Thymus (tissue), 11 donors: ENCODE measurements around the gene CLPSL1. TPM values are rescaled to one million over a fixed set of nuclear protein-coding genes. Genes with fewer than 3 reads are reported as not detected.

ENCODE experiments used
- DNase-seq, 9 donors: peaks; one replicate each; pipeline ENCODE4 v3.0.0-alpha.2; 2013; ENCODE audit warnings: low spot score in 9 of 9, low read depth in 6 of 9, missing footprints in 1 of 9
- H3K27ac ChIP-seq, 2 donors: one replicate each; pipeline ENCODE4 v1.5.1; 2013; ENCODE audit warnings: control low read depth in 1 of 2, low read depth in 1 of 2, low read length in 1 of 2, mild to moderate bottlenecking in 1 of 2, moderate library complexity in 1 of 2
- H3K27me3 ChIP-seq, 2 donors: one replicate each; pipeline ENCODE4 v1.5.1; 2013; ENCODE audit warnings: low read length in 1 of 2; ENCODE audit not compliant: control insufficient read depth in 2 of 2, insufficient read depth in 1 of 2
- H3K36me3 ChIP-seq, 2 donors: one replicate each; pipeline ENCODE4 v1.5.1; 2013; ENCODE audit warnings: low read length in 1 of 2, mild to moderate bottlenecking in 1 of 2, moderate library complexity in 1 of 2; ENCODE audit not compliant: control insufficient read depth in 2 of 2, insufficient read depth in 2 of 2
- H3K4me1 ChIP-seq, 2 donors: one replicate each; pipeline ENCODE4 v1.5.1; 2013; ENCODE audit warnings: low read length in 2 of 2; ENCODE audit not compliant: control insufficient read depth in 2 of 2, insufficient read depth in 2 of 2
- H3K4me3 ChIP-seq, 2 donors: one replicate each; pipeline ENCODE4 v1.5.1; 2013; ENCODE audit warnings: low read length in 2 of 2, control low read depth in 1 of 2, mild to moderate bottlenecking in 1 of 2
- H3K9me3 ChIP-seq, 2 donors: one replicate each; pipeline ENCODE4 v1.5.1; 2013; ENCODE audit warnings: low read length in 1 of 2, mild to moderate bottlenecking in 1 of 2; ENCODE audit not compliant: control insufficient read depth in 2 of 2, insufficient read depth in 1 of 2
- WGBS: extraction: QIAGEN DNeasy Blood & Tissue Kit; methylation state at CpG from one replicate; pipeline ENCODE4 v1.1.7; 2013; 5-methylcytosine and 5-hydroxymethylcytosine counted together
- polyA plus RNA-seq: library from polyadenylated mRNA; stranded (reverse); fragments of 200-250 nt; gene quantifications from one replicate; pipeline ENCODE4 v1.2.3, GENCODE V29; 2013
- total RNA-seq: library from RNA; stranded (reverse); fragments of 120-200 nt; gene quantifications from one replicate; pipeline ENCODE4 v1.2.4, GENCODE V29; 2013
- donor health status: healthy.

Gene CLPSL1
- total and polyA plus RNA-seq, 2 donors: 0.14 TPM; not detected in 1

GRCh38 chr6:35776364-35777215 is 4.2 kb upstream of the CLPSL1 start, which contains the start of gene CLPSL2:
CLPSL2 (plus strand) TSS chr6:35776598; CDS start chr6:35776619, 21 bp downstream.
- no peaks in the 10 kb centered on the region for H3K36me3 ChIP-seq
- 5% methylated on average over 56 of the region's 56 CpGs for WGBS
- H3K9me3 ChIP-seq: peaks cover 0 to 4% of the 10 kb centered on the region in 2 donors
- peaks cover 12 to 46% of the 10 kb centered on the region in 2 donors for H3K27me3 ChIP-seq
- no peak within 1 kb of the TSS for H3K27ac ChIP-seq
- no peak for DNase-seq
- peak within 1 kb of the TSS in 1 of 2 donors; percentile 36 for H3K4me3 ChIP-seq
- H3K4me1 ChIP-seq: no peaks in the 10 kb centered on the region

- Histone ChIP-seq H3K27ac (no peak overlapping the region), H3K4me3 (no peak overlapping the region), H3K9me3 (peaks cover 0 to 4% of the 10 kb centered on the region in 2 donors), H3K27me3 (peaks cover 12 to 49% of the 10 kb centered on the region in 2 donors), H3K36me3 (no peaks in the 10 kb centered on the region), H3K4me1 (no peaks in the 10 kb centered on the region)
- no peak for DNase-seq
- WGBS: 93% methylated on average over 10 of the region's 10 CpGs
Measured at GRCh38 chr6:35777356-35778102, 3.3 kb upstream of the CLPSL1 start.

GRCh38 chr6:35778437-35778836 is 2.4 kb upstream of the CLPSL1 start:
- Histone ChIP-seq H3K27me3 (peaks cover 12 to 50% of the 10 kb centered on the region in 2 donors), H3K4me3 (no peak overlapping the region), H3K36me3 (no peaks in the 10 kb centered on the region), H3K27ac (no peak overlapping the region), H3K4me1 (no peaks in the 10 kb centered on the region), H3K9me3 (peaks cover 0 to 4% of the 10 kb centered on the region in 2 donors)
- 94% methylated on average over 2 of the region's 2 CpGs for WGBS
- DNase-seq: no peak

- no peak overlapping the region for H3K4me3 ChIP-seq
- no peaks in the 10 kb centered on the region for H3K36me3 ChIP-seq
- H3K27me3 ChIP-seq: peaks cover 6 to 42% of the 10 kb centered on the region in 2 donors
- H3K27ac ChIP-seq: no peak overlapping the region
- 97% methylated on average over 2 of the region's 2 CpGs for WGBS
- DNase-seq: no peak
- peaks cover 0 to under 1% of the 10 kb centered on the region in 2 donors for H3K9me3 ChIP-seq
- H3K4me1 ChIP-seq: no peaks in the 10 kb centered on the region
Measured at GRCh38 chr6:35781290-35781689, 471 bp downstream of the CLPSL1 start.

- DNase-seq: no peak
- Histone ChIP-seq H3K4me1 (no peaks in the 10 kb centered on the region), H3K27me3 (peaks cover 0 to 42% of the 10 kb centered on the region in 2 donors), H3K9me3 (no peaks in the 10 kb centered on the region), H3K4me3 (no peak overlapping the region), H3K27ac (no peak overlapping the region), H3K36me3 (no peaks in the 10 kb centered on the region)
- 85% methylated on average over 3 of the region's 3 CpGs for WGBS
Measured at GRCh38 chr6:35782424-35782823, 1.6 kb downstream of the CLPSL1 start.

GRCh38 chr6:35784200-35784599 is 3.4 kb downstream of the CLPSL1 start:
- Histone ChIP-seq H3K27ac (no peak overlapping the region), H3K4me3 (no peak overlapping the region), H3K4me1 (no peaks in the 10 kb centered on the region), H3K9me3 (no peaks in the 10 kb centered on the region), H3K36me3 (no peaks in the 10 kb centered on the region), H3K27me3 (peaks cover 0 to 48% of the 10 kb centered on the region in 2 donors)
- WGBS: 87% methylated on average over 2 of the region's 2 CpGs
- DNase-seq: no peak

GRCh38 chr6:35786272-35786671 is 5.5 kb downstream of the CLPSL1 start:
- Histone ChIP-seq H3K27me3 (peaks cover 0 to 45% of the 10 kb centered on the region in 2 donors), H3K9me3 (no peaks in the 10 kb centered on the region), H3K4me1 (no peaks in the 10 kb centered on the region), H3K36me3 (no peaks in the 10 kb centered on the region), H3K27ac (no peak overlapping the region), H3K4me3 (no peak overlapping the region)
- DNase-seq: no peak
- 81% methylated on average over 2 of the region's 2 CpGs for WGBS

- 53% methylated on average over 25 of the region's 25 CpGs for WGBS
Measured at GRCh38 chr6:35786810-35787209, 6.0 kb downstream of the CLPSL1 start.

More at GRCh38 chr6:35786810-35787209, 6.0 kb downstream of the CLPSL1 start:
- H3K9me3 ChIP-seq: no peaks in the 10 kb centered on the region
- H3K36me3 ChIP-seq: no peaks in the 10 kb centered on the region
- DNase-seq: no peak
- peaks cover 0 to 45% of the 10 kb centered on the region in 2 donors for H3K27me3 ChIP-seq
- no peak overlapping the region for H3K4me3 ChIP-seq
- no peak overlapping the region for H3K27ac ChIP-seq
- H3K4me1 ChIP-seq: no peaks in the 10 kb centered on the region
